GM12892 (cell line): ENCODE results near the gene TULP4.
A peak's percentile ranks its signal among the peaks of the same experiment; 100 is the strongest.

Experiments
- POLR2A ChIP-seq: IDR thresholded peaks from 2 replicates; pipeline ENCODE4 v1.6.1; 2011; ENCODE audit warnings: low read depth, low read length, control low read depth
- POLR2AphosphoS5 ChIP-seq: IDR thresholded peaks from 2 replicates; pipeline ENCODE4 v1.6.1; 2011; ENCODE audit warnings: low read depth, low read length, control low read depth
- TAF1 ChIP-seq: IDR thresholded peaks from 2 replicates; pipeline ENCODE4 v1.6.1; 2011; ENCODE audit warnings: low read depth, mild to moderate bottlenecking, control low read depth, low read length, borderline replicate concordance

- TF ChIP-seq POLR2A: 0 out of 2 replicates have a peak, but pooled peaks have one; percentile 13
- peak; percentile 30 for TF ChIP-seq POLR2AphosphoS5
- no peak for TF ChIP-seq TAF1
Observed at GRCh38 chr6:158474961-158475343, 162.7 kb downstream of the TULP4 start.
